GM18867 (cell line): ENCODE results near the gene NSRP1.
"Not testable (repeated sequence)": the region's sequence is repeated elsewhere in the genome, so short reads cannot be mapped to it uniquely, and the experiment has no call there.

Experiments used
- ATAC-seq: cut with Tn5 transposase; IDR thresholded peaks from one replicate; pipeline ENCODE4 v1.9.1; 2021; ENCODE audit warnings: mild to moderate bottlenecking, moderate library complexity; ENCODE audit not compliant: unreplicated experiment

NSRP1 gene

GRCh38 chr17:30116661-30117551 is at the start of gene NSRP1:
TSS of gene NSRP1 (plus strand) at chr17:30116816. CDS start at chr17:30116844, 28 bp downstream.
- peak; percentile 87 for ATAC-seq

- no peak for ATAC-seq
These were observed 48.2 kb upstream of the NSRP1 start for GRCh38 chr17:30068465-30068864.

- no peak for ATAC-seq
These were observed 42.4 kb upstream of the NSRP1 start for GRCh38 chr17:30074254-30074653.

GRCh38 chr17:30074730-30075129 is 41.9 kb upstream of the NSRP1 start:
- no peak for ATAC-seq

DNA sequence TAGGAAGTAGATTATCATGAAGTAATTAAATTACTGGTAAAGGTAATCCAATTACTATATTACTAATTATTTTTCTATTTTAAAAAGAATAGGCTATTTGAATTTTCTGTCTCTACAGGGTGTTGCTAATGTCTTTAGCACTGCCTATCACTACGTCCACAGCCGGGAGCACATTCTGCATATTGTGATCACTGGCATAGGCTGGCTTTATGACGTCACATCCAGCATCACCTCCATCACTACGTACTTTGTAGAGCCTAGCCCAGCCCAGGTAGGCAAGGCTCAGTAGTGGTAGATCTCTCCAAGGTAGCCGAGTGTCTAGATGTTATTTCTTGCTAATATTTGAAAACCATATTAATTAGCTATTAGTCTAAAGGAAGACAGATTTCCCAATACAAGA is 33.8 kb upstream of the NSRP1 start:
- ATAC-seq: no peak

DNA sequence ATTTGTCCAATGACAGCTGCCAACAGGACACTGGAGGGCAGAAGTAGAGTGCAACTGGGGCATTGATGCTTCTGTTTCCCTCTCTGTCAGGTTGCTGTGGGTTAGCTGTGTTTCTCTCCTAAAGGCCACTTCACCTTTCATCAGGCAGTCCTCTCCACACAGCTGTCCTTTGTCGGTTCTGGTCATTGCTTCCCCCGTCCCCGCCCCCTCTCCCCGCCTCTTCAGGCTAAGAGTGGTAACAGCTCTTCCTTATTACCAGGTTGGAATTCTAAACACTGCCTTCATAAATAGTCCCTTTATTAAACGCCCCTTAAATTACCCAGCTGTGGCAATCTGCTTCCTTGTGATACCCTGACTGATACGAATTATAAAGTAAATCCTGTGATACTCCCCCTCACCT is 31.8 kb upstream of the NSRP1 start:
- no peak for ATAC-seq

DNA sequence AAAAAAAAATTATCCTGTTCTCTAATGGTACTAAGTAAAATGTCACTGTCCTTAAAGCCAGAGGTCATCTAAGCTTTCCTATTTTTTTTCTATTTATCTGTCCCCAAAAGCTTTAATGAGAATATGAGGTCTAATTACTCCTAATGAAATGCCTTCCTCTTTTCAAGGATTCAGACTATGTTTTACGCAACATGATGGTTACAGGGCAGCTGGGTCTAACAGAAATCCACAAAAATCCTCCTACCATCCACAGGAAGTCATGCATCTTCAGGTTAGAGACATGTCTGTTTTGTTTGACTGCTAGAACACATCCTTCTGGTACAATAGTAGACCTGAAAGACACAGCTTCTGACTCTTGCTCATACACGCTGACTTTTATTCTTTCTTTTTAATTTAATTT is 29.7 kb upstream of the NSRP1 start:
- no peak for ATAC-seq

DNA sequence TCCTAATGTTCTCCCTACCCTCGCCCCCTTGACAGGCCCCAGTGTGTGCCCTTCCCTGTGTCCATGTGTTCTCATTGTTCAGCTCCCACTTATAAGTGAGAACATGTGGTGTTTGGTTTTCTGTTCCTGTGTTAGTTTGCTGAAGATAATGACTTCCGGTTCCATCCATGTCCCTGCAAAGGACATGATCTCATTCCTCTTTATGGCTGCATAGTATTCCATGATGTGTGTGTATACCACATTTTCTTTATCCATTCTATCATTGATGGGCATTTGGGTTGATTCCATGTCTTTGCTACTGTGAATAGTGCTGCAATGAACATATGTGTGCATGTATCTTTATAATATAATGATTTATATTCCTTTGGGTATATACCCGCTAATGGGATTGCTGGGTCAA is 29.2 kb upstream of the NSRP1 start:
- not testable (repeated sequence) for ATAC-seq

- no peak for ATAC-seq
These were observed 25.4 kb upstream of the NSRP1 start for GRCh38 chr17:30091121-30091670.

DNA sequence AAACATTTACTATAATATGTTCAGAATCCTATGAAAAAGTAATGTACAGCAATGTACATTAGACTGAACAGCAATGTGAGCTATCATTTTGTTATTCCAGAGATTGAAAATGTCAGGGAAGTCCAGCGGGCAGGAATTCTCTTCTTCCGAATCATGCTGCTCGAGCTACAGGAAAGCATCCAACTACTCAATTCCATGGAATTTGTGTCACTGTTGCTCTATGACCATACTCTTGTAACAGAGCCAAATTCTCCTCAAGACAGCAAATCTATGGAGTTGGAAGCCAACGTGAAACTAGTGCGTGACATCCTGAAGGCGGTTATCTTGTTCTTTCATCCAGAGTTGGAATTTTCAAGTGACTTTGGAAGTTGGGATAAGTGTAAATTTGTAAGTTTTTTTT is 24.8 kb upstream of the NSRP1 start:
- ATAC-seq: no peak

- ATAC-seq: no peak
These were observed 23.7 kb upstream of the NSRP1 start for GRCh38 chr17:30092886-30093285.

GRCh38 chr17:30093463-30094147 is 23.0 kb upstream of the NSRP1 start:
- no peak for ATAC-seq

DNA sequence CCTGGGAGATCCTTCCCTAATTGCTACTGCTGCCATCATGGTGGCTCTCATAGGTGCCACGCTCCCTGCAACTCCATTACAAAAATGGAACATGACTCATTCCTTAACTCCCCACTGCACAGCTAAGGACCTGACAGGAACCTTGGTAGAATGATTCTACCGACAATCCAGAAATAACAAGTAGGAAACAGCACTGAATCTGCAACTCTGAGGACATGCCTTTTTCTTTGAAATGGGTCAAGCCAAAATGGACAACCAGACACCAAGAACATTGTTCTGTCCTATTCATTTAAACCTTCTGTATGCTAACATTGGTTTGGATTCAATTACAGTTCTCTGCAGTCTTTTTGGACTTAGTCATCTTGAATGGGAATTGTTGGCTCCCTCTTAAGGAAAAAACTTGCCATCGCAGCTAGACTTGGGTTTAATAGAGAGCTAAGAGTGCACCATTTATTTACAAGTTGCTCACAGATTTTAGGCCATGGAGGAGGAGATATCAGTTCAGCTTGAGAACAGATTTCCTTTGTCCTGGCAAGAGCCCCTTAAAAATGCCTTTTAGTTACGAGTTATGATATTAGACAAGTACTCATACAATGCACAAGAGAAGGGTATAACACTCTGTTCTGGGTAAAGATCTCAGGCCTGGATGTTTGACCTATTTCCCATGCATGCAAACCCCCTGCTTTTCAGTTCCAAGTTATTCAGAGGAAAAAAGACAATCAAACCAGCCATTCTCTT is 20.9 kb upstream of the NSRP1 start:
- ATAC-seq: no peak

GRCh38 chr17:30101686-30102390 is 14.8 kb upstream of the NSRP1 start:
- no peak for ATAC-seq

DNA sequence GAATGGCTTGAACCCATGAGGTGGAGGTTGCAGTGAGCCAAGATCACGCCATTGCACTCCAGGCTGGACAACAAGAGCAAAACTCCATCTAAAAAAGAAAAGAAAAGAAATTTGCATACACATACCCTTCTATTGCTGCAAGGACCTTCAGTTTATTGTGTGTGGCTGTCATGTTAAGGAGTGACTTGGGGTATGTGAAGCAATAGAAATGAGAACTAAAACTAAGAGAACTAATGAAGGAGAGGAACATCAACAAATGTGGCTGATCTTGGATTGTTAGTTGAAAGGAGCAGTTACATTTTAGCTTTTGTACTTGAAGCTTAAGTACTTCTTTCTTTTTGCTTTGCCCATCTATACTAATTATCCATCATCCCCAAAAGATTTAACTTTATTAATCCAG is 12.7 kb upstream of the NSRP1 start:
- ATAC-seq: no peak

DNA sequence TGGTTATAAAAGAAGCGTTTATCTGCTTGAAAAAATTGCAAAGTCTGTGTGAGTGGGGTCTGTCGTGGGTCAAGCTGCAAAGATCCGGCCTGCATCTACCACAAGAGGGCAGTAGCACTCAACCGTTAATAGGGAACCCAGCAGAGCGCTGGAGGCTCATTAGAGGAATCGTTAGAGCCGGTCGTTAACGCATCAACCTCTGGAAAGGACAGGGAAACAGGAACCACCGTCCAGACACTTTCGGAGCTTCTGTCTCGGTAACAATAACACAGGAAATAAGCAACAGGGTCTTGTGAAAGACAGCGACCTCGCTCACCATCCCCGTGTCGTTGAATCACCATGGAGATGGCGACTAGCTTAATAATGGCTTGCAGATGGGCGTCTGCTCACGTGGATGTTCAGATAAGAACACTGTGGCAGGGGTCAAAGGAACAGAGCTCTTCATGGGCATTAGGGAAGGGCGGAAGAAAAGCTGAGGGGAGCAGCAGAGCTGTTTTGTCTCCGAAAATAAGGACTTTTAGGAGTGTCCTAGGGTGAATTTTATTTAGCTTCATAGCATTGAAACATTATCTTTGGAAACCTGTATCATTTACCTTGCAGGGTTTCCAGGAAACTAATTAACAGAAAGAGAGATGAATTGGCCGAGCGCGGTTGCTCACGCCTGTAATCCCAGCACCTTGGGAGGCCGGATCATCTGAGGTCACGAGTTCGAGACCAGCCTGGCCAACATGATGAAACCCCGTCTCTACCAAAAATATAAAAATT is 11.9 kb upstream of the NSRP1 start:
- peak; percentile 62 for ATAC-seq

- no peak for ATAC-seq
These were observed 3.8 kb upstream of the NSRP1 start for GRCh38 chr17:30112794-30113193.

- ATAC-seq: no peak
These were observed 3.4 kb upstream of the NSRP1 start for GRCh38 chr17:30113213-30113612.

GRCh38 chr17:30116345-30116660 is 313 bp upstream of the NSRP1 start:
- ATAC-seq: peak; percentile 13

GRCh38 chr17:30117675-30118081 is 1.1 kb downstream of the NSRP1 start:
- ATAC-seq: no peak
